ENCODE measurements around the gene CARMIL3. TPM values are rescaled to one million over a fixed set of nuclear protein-coding genes. Genes with fewer than 3 reads are reported as not detected.

The CARMIL3 gene
- total RNA-seq, 1 donor from 2014 or later: 1.2 TPM

- peaks cover 13% of the 10 kb centered on the region for H3K4me1 ChIP-seq
- no peaks in the 10 kb centered on the region for H3K9me3 ChIP-seq
- H3K27me3 ChIP-seq: no peaks in the 10 kb centered on the region
- TF ChIP-seq, protein P1, sequence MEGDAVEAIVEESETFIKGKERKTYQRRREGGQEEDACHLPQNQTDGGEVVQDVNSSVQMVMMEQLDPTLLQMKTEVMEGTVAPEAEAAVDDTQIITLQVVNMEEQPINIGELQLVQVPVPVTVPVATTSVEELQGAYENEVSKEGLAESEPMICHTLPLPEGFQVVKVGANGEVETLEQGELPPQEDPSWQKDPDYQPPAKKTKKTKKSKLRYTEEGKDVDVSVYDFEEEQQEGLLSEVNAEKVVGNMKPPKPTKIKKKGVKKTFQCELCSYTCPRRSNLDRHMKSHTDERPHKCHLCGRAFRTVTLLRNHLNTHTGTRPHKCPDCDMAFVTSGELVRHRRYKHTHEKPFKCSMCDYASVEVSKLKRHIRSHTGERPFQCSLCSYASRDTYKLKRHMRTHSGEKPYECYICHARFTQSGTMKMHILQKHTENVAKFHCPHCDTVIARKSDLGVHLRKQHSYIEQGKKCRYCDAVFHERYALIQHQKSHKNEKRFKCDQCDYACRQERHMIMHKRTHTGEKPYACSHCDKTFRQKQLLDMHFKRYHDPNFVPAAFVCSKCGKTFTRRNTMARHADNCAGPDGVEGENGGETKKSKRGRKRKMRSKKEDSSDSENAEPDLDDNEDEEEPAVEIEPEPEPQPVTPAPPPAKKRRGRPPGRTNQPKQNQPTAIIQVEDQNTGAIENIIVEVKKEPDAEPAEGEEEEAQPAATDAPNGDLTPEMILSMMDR (IDR thresholded peaks at IDR 0.05): no peak
- no peak for TF ChIP-seq POLR2AphosphoS5 (IDR thresholded peaks at IDR 0.05; ENCODE audit: insufficient read depth in 1 of 2, low read depth in 1 of 2)
- no peak for TF ChIP-seq POLR2A (IDR thresholded peaks at IDR 0.05)
- H3K27ac ChIP-seq: no peak overlapping the region
- intact Hi-C loops (cut with DNase I): no loop called here
- no peaks in the 10 kb centered on the region for H3K36me3 ChIP-seq
- no peak overlapping the region for H3K4me3 ChIP-seq
- no peak for DNase-seq (ENCODE audit: extremely low spot score in 2 of 2)
Measured at GRCh38 chr14:24069411-24069735, 17.6 kb downstream of the CARMIL3 start.

- intact Hi-C loops (cut with DNase I): no loop called here
Measured at GRCh38 chr14:24070285-24071143, 18.7 kb downstream of the CARMIL3 start.

DNA sequence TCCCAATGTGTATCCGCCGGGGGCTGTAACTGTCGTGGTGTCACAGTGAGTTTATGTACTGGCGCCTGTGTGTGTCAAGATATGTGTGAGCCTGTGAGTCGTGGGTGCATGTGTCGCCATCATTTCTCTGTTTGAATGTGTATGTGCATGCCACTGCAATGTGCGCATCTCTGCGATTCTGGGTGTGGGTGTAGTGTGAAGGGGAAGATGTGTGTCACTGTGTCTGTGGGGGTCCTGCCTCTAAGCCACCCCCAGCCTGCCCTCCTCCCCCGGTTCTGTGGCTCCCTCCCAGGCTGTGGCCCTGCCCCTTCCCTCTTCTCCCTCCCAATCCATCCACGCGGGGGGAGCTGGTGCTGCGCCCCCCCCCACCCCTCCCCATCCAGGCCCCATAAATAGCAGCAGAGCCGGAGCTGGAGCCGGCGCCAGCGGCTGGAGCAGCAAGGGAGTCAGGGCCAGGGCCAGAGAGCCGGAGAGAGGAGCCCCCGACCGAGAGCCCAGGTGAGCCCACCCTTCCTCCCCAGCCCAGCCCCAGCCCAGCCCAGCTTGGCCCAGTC lies 19.4 kb downstream of the CARMIL3 start, which contains the start of gene CPNE6:
CPNE6 (plus strand) TSS at position 419 of the 554 bp plus-strand sequence. CDS start 1,375 bp downstream, outside the sequence.
- intact Hi-C loops (cut with DNase I): no loop called here
- no peaks in the 10 kb centered on the region for H3K36me3 ChIP-seq
- peaks cover 13% of the 10 kb centered on the region for H3K4me1 ChIP-seq
- H3K27me3 ChIP-seq: no peaks in the 10 kb centered on the region
- no peak within 1 kb of the TSS for H3K27ac ChIP-seq
- H3K9me3 ChIP-seq: no peaks in the 10 kb centered on the region
- H3K4me3 ChIP-seq: no peak within 1 kb of the TSS
- no peak for DNase-seq (ENCODE audit: extremely low spot score in 2 of 2)
- TF ChIP-seq POLR2A (IDR thresholded peaks at IDR 0.05): no peak
- TF ChIP-seq, protein P1 (IDR thresholded peaks at IDR 0.05): no peak

More at GRCh38 chr14:24070285-24071143, 18.7 kb downstream of the CARMIL3 start:
- H3K4me1 ChIP-seq: peaks cover 13% of the 10 kb centered on the region
- H3K27me3 ChIP-seq: no peaks in the 10 kb centered on the region
- H3K36me3 ChIP-seq: no peaks in the 10 kb centered on the region
- H3K27ac ChIP-seq: no peak overlapping the region
- no peak for TF ChIP-seq POLR2AphosphoS5 (IDR thresholded peaks at IDR 0.05; ENCODE audit: insufficient read depth in 1 of 2, low read depth in 1 of 2)
- no peak for TF ChIP-seq POLR2A (IDR thresholded peaks at IDR 0.05)
- TF ChIP-seq, protein P1 (IDR thresholded peaks at IDR 0.05): no peak
- H3K9me3 ChIP-seq: no peaks in the 10 kb centered on the region
- no peak for DNase-seq (ENCODE audit: extremely low spot score in 2 of 2)
- no peak overlapping the region for H3K4me3 ChIP-seq

GRCh38 chr14:24071836-24072430 lies 20.1 kb downstream of the CARMIL3 start:
- Histone ChIP-seq H3K9me3 (no peaks in the 10 kb centered on the region), H3K4me1 (peaks cover 13% of the 10 kb centered on the region), H3K4me3 (no peak overlapping the region), H3K27me3 (no peaks in the 10 kb centered on the region), H3K27ac (no peak overlapping the region), H3K36me3 (no peaks in the 10 kb centered on the region)
- DNase-seq (ENCODE audit: extremely low spot score in 2 of 2): no peak
- intact Hi-C loops (cut with DNase I): no loop called here
- TF ChIP-seq, protein P1 (IDR thresholded peaks at IDR 0.05): no peak
- TF ChIP-seq POLR2A (IDR thresholded peaks at IDR 0.05) (no peak), POLR2AphosphoS5 (IDR thresholded peaks at IDR 0.05; ENCODE audit: insufficient read depth in 1 of 2, low read depth in 1 of 2) (no peak)

Data from vagina (tissue), 2 donors.